Cardiac muscle cell (in vitro differentiated cells and primary cell): ENCODE data around the gene GUCA2B. TPM values are rescaled to one million over a fixed set of nuclear protein-coding genes. Genes with fewer than 3 reads are reported as not detected.

ENCODE experiments used
- DNase-seq, 2 donors: peaks; one replicate each; pipeline versions ENCODE4 v3.0.0 to v3.0.0-alpha.2; 2010 to 2017; ENCODE audit warnings: low read depth in 1 of 2, low spot score in 1 of 2
- H3K27ac ChIP-seq: fragments of 200-600 bp; sonication (generic); 2 replicates; pipeline ENCODE4 v1.5.1; 2016
- H3K27me3 ChIP-seq: fragments of 200-600 bp; sonication (generic); 2 replicates; pipeline ENCODE4 v1.6.0; 2016; ENCODE audit warnings: control low read depth
- H3K36me3 ChIP-seq: fragments of 200-600 bp; sonication (generic); 2 replicates; pipeline ENCODE4 v1.5.1; 2016; ENCODE audit warnings: control low read depth
- H3K4me1 ChIP-seq: fragments of 200-600 bp; sonication (generic); 2 replicates; pipeline ENCODE4 v1.8.1; 2017; ENCODE audit warnings: low read depth, mild to moderate bottlenecking, mixed run types
- H3K4me3 ChIP-seq: fragments of 200-600 bp; sonication (generic); 2 replicates; pipeline ENCODE4 v1.5.1; 2016; ENCODE audit warnings: mild to moderate bottlenecking
- H3K9me3 ChIP-seq: fragments of 200-600 bp; sonication (generic); 2 replicates; pipeline ENCODE4 v1.5.1; 2017; ENCODE audit warnings: low read depth, mild to moderate bottlenecking, control low read depth
- CTCF ChIP-seq: IDR thresholded peaks from 2 replicates; pipeline ENCODE4 v1.5.1; 2012; ENCODE audit warnings: low read depth, mild to moderate bottlenecking, low read length
- polyA plus RNA-seq: library from polyadenylated mRNA; unstranded; fragments of >200 nt; fragmentation: Nextera tagmentation; extraction: Ambion mirVana; gene quantifications from 2 replicates; pipeline ENCODE4 v1.2.1, GENCODE V29; 2016
- total RNA-seq: library from RNA; depleted of rRNA; stranded (reverse); fragments of >200 nt; gene quantifications from 2 replicates; pipeline ENCODE4 v1.2.3, GENCODE V29; 2016

GUCA2B gene
- not detected in 2 replicates for total RNA-seq
- polyA plus RNA-seq: not detected in 2 replicates

- no peak for TF ChIP-seq CTCF
- no peak for DNase-seq
- no peaks in the 10 kb centered on the region for H3K9me3 ChIP-seq
- H3K36me3 ChIP-seq: no peaks in the 10 kb centered on the region
- no peaks in the 10 kb centered on the region for H3K4me1 ChIP-seq
- H3K27me3 ChIP-seq: peaks cover 13% of the 10 kb centered on the region
- H3K4me3 ChIP-seq: no peak within 1 kb of the TSS
- H3K27ac ChIP-seq: no peak within 1 kb of the TSS
Measured at GRCh38 chr1:42152907-42153600, at the start of gene GUCA2B. GUCA2B (plus strand) TSS chr1:42153410; CDS start chr1:42153451, 41 bp downstream.

- no peaks in the 10 kb centered on the region for H3K36me3 ChIP-seq
- no peak overlapping the region for H3K27ac ChIP-seq
- H3K9me3 ChIP-seq: no peaks in the 10 kb centered on the region
- no peak for DNase-seq
- peaks cover 9% of the 10 kb centered on the region for H3K4me1 ChIP-seq
- H3K27me3 ChIP-seq: peaks cover 7% of the 10 kb centered on the region
- TF ChIP-seq CTCF: no peak
- H3K4me3 ChIP-seq: no peak overlapping the region
Measured at GRCh38 chr1:42105025-42105424, 48.2 kb upstream of the GUCA2B start.

- no peak for TF ChIP-seq CTCF
- Histone ChIP-seq H3K9me3 (no peaks in the 10 kb centered on the region), H3K27me3 (peaks cover 7% of the 10 kb centered on the region), H3K27ac (no peak overlapping the region), H3K36me3 (no peaks in the 10 kb centered on the region), H3K4me1 (no peaks in the 10 kb centered on the region), H3K4me3 (no peak overlapping the region)
- DNase-seq: no peak
Measured at GRCh38 chr1:42108309-42108708, 44.9 kb upstream of the GUCA2B start.

GRCh38 chr1:42109600-42109999 is 43.6 kb upstream of the GUCA2B start:
- DNase-seq: no peak

GRCh38 chr1:42114229-42114628 is 39.0 kb upstream of the GUCA2B start:
- Histone ChIP-seq H3K9me3 (no peaks in the 10 kb centered on the region), H3K4me3 (no peak overlapping the region), H3K36me3 (no peaks in the 10 kb centered on the region), H3K27ac (no peak overlapping the region), H3K4me1 (no peaks in the 10 kb centered on the region), H3K27me3 (no peaks in the 10 kb centered on the region)
- DNase-seq: no peak
- no peak for TF ChIP-seq CTCF

More at GRCh38 chr1:42109600-42109999, 43.6 kb upstream of the GUCA2B start:
- Histone ChIP-seq H3K27ac (no peak overlapping the region), H3K36me3 (no peaks in the 10 kb centered on the region), H3K4me1 (no peaks in the 10 kb centered on the region), H3K27me3 (peaks cover 7% of the 10 kb centered on the region), H3K4me3 (no peak overlapping the region), H3K9me3 (no peaks in the 10 kb centered on the region)
- TF ChIP-seq CTCF: no peak
